ENCODE data around the gene SRR.

- TF ChIP-seq EP300 (IDR thresholded peaks at IDR 0.05): no peak
- no peak for TF ChIP-seq CTCF (IDR thresholded peaks at IDR 0.05)
- TF ChIP-seq POLR2A (IDR thresholded peaks at IDR 0.05): no peak
- no peak for TF ChIP-seq POLR2AphosphoS5 (IDR thresholded peaks at IDR 0.05)
Measured at GRCh38 chr17:2309338-2310154, 5.8 kb downstream of the SRR start.

All from stomach (tissue), 4 donors.